ENCODE data around the gene TMCO5A.
A peak's percentile ranks its signal among the peaks of the same experiment; 100 is the strongest.
"Not testable (repeated sequence)": the region's sequence is repeated elsewhere in the genome, so short reads cannot be mapped to it uniquely, and the experiment has no call there.

The TMCO5A gene

DNA sequence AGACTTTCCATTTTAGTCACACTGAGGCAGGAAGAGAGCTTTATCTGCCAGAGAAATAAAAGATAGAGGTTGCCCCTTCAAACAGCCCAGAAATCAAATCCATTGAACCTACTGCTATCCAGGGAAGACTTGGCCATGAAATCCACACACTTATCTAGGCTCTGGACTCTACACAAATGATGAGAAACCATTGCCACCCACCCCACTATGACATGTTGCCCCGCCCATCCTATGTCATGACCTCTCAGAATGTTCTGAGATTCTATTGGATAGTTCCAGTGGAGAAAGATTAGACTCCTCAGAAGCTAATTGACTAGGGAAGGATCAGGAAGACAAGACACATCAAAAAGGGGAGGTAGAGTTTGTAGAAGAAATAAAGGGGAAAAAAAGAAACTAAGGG, at the start of gene TMCO5A:
Gene TMCO5A, plus strand, starts transcription at position 301 of the 400 bp plus-strand sequence. CDS start 1,684 bp downstream, outside the sequence.
- DNase-seq, result no peak

DNA sequence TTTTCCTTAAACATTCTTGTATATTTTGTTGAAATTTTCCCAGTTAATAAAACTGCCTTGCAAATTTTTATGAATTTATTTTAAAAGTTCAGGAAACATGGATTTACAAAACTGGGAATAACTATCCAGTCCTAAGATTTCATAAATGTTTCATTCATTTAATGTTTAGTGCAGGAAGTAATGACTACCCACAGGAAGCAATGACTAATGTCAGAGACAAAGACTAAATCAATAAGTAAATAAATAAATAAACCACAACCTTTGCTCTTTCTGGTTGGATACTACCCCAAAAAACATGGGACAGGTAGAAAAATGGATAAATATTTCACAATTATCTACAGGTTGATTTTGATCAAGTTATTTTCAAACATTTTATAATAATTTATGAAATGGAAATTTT, 48.8 kb upstream of the TMCO5A start:
- DNase-seq, result no peak

DNA sequence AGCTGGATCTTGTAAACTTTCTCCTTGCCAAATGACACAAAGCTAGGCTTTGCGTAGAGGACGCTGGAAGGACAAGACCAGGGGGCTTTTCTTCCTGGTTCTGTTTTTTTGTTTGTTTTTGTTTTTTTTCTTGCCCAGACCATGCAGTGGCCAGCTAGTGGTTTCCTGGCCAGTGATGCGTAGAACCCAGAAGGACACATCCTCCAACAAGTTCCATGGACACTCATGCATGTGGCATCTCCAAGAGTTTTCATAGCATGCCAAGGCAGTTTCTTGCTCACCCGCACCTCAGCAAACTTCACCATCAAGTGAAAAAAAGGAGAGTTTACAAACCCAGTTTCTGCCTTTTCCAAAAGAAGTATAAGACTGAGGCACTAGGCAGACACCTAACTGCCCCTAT, 46.1 kb upstream of the TMCO5A start:
- no peak for DNase-seq

DNA sequence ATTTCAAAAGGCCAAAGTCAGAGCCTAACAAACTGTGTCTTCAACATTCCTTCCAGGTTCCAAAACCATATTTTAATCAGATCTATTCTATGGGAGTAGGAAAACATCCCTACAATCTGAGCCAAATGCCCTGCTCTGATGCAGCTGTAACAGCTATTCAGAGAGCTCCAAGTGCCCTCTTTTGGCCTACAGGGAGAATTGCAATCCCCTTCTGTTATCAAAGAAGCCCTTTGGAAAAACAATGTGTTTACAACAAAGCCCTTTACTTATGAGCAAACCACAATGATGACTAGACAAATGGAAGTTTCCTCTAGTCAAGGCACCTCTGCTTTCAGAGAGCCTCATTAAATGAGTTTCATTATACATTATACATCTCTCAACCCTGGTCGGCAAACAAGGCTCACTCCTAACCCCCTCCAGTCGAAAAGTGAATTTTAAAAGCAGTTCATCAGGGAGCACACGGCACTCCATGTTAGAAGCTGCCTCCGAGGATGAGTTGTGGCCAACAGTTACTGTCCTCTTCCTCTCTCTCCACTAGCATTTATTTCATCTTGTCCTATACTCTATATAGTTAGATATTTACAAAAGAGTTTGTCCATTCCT, 42.6 kb upstream of the TMCO5A start:
- peak; percentile 47 for DNase-seq

DNA sequence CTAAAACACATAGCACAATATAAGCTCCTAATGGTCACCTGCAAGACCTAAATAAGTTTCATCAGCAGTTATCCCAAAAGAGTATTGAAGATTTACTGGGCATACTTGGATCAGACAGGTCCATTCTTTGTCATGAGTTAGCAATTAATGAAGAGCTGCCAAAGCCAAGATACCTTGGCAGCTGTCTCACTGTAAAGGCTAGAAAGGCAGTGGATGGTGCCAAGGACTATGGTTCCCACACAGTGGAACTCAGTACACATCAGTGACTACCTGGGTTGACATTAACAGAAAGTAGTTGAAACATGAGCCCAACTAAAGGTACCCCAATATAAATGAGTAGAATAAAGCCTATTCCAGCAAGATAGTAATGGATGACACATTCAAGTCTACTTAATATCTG, 41.1 kb upstream of the TMCO5A start:
- no peak for DNase-seq

DNA sequence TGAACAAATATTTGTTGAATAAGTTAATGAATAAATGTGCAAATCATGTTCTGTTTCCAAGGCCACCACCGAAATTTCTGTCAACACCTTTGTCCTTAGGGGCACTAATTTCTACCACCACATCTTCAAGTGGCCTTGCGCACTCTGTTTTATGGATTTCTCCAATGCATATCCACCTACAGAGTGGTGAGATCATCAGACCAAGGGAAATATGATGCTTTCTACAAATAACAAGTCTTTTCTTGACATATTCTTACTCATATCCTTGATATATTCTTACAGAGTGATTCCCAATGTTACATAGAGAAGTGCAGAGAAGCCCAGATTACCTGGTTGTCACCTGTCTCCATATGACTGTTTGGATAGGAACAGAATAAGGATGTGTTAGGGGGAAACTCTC, 36.1 kb upstream of the TMCO5A start:
- DNase-seq, result no peak

DNA sequence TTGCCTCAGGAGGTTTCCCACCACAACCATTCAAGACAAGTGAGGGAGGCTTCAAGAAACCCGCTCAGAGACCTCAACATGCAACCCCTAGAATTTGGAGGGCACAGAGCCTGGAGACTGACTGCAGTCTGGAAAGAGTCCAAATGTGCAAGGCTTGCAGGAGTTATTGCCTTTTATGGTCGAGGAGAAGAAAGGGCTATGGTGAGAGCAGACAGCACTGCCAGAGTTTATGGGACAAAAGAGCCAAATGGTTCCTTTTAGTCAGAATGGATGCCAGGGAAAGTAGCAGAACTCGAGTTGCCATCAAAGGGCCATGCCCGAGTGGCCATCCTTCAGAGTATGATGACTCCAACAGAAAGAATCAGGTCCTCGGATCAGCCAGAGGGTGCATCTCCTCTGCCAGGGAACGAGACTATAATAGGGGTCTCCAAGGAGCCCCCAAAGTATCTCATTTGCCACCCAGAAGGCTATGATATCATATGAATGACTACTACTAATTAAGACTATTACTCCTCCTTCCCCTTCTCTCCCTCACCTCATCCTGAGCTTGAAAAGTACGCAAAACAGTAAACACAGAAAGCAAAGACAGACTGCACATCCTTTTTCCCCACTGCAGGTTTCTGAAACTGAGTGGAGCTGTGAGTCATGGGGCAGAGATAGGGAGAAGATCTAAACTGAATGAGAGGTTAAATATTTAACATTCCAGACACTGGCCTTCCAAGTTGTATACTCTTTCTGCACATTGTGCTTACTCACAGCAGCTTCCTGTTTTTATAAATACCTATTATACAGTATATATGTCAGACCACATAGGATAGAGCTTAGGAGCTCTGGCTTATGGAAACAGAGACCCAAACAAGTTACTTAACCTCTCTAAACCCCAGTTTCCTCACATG, 33.9 kb upstream of the TMCO5A start:
- DNase-seq, result no peak

DNA sequence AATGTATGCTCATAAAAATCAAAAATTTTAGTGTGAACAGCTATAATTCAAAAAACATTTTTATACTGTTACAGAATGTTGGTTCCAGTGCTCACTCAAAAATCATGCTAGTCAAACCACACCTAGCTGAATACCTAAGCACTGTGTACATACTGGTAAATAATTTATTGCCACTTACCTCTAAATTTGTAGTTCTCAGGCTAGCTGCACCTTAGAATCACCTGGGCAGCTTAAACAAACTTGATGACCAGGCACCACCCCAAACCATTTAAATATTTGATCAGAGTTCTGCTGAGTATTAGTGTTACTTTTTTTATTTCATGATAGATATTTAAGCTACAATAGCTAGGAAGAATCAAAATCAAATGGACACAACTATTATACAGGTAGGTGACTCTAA, 32.3 kb upstream of the TMCO5A start:
- no peak for DNase-seq

DNA sequence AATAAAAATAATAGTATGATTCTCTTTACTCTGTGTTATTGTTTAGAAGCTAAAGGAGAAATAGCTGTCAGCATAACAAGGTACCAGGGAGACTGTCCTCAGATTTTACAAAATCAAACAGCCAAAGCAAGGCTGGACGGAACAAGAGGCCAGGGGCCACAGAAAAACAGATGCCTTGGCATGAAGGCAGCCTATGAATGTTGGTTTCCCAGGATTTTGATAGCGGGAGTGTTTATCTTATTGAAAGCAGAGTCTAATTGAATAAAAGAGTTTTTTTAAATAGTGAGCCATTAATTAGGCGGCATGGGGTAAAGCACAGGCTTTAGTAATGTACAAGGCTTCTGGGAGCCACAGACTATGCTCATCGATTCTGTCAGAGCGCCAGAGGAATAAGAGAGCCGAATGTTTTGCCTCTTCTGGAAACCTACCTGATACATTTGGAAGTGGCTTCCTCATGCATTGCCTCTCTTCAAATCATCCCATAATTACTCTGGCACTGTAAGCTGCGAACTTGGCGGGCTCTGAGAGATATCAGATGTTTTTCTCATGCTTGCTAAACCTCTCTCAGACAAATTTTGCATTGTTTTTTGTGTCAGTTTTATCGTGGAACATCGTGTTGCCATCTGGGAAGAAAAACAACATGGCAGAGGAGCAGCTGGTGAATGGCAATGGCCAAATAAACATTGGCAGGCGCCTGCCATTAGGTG, 30.4 kb upstream of the TMCO5A start:
- no peak for DNase-seq

DNA sequence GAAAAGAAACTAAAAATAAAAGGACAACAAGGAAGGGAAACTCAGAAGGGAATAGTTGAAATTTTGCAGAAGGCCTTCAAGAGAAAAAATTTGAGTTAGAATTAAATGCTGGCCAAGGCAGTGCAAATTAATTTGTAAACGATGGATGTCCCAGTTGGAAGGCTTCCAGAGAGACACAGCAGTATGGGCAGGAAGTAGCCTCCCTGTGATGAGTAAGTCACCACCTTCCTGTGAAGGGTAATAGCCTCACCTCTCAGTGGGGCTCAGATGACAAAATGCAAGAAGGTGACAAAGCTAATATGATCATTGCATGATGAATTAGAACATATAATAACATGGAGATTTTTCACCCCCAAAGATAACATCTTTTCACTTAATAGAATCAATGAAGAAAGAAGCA, 27.3 kb upstream of the TMCO5A start:
- no peak for DNase-seq

DNA sequence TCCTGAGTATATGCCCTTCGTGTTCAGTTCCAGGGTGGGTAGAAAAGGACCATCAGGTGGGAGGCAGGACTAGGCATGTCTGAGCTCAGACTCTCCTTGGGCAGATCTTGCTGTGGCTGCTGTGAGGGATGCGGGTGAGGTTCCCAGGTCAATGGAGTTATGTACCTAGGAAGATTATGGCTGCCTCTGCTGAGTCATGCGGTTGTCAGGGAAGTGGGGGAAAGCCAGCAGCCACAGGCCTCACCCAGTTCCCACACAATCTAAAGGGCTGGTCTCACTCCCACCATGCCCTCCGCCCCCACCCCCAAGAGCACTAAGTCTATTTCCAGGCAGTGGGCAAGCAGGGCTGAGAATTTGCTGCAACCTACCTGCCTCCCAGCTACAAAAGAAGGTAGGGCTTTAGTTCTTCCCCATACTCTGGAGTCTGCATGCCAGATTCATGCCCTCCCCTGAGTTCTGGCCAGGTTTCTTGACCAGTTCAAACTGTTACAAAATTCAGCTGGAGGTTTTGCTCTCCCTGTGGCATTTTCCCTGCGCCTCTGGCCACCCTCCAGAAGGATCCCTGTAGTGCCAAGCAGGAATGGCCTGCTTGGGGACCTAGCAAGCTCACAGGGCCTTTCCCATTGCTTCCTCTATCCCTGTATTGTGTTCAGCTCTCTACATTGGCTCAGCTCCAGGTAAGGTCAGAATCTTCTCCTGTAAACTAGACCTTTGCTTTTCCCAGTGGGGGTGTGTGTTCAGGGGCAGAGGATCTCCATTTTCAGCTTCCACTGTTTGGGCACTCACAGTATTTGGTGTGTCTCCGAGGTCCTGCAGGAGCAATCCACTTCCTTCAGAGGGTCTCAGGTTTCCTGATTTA, 12.7 kb upstream of the TMCO5A start:
- no peak for DNase-seq

- DNase-seq, result no peak
Measured at GRCh38 chr15:37926136-37926535, 8.3 kb upstream of the TMCO5A start.

- no peak for DNase-seq
Measured at GRCh38 chr15:37929238-37929637, 5.2 kb upstream of the TMCO5A start.

- DNase-seq, result no peak
Measured at GRCh38 chr15:37931321-37931720, 3.1 kb upstream of the TMCO5A start.

DNA sequence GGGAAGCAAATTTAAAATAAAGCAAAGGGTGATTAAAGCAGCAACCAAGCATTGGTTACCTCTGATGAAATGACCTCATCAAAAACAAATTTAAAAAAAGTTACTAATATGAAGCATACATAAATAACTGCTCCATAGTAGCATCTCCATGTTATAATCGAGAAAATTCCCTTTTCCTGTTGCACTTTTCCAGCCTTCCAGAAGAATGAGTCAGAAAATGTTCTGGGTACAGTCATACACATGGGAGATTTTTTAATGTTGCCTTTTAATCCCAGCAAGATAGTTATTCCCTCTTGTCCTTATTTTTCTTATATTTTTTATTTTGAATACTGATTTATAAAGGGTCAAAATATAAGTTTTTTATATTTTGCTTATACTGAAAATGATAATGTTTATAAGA, 2.6 kb upstream of the TMCO5A start:
- no peak for DNase-seq

DNA sequence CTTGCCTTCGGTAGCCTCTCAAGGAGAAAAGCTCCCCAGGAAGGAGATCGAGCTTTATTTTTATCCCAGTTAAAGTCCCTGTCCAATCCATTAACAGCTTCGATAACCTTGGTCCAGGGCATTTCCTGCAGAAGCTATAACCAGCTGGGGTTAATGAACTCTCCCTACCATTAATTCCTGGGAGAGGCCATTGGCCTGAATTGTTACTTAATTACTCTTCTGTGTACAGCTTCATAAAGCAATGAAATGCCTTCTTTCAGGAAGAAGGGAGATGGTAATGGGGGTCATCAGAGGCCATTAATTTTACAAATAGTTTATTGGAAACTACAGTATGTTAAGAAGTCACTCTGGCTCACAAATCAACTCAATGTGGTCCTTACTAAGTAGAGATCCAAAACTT, 1.9 kb upstream of the TMCO5A start:
- no peak for DNase-seq

DNA sequence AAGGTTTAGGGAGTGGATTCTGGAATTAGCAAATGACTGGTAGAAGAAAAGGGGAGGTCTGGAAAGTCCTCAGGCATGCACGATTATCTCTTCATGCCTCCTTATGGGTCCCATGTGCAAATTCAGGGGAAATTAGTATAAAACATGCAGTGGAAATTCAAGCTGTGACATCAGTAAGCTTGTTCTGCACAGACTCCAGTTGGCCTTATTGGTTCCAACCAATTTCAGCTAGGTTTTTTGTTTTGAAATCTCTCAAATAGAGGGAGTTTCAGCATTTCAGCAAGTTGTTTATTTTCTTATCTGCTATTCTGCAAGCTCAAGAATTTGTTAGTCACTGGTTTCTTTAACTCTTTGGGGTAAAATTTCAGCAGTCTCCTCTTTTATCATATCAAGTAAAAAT, 774 bp upstream of the TMCO5A start:
- DNase-seq, result no peak

DNA sequence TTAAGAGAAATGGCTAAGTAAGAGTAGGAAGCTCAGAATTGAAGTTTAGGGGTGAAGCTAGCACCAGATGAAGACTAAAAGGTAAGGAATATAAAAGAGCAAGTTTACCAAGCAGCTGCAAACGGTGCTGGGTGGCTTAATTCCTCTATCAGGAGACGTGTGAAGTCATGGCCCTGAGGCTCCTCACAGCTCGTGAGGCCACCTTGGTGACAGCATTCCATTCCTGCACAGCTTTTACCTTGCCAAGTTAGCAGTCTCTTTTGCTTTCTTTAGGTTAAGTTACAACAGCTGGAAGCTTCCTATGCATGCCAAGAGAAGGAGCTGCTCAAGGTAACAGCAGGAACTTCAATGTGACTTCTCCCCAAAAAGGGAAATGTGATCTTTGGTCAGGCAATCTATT, 6.4 kb downstream of the TMCO5A start:
- no peak for DNase-seq

- no peak for DNase-seq
Measured at GRCh38 chr15:37941779-37942178, 7.3 kb downstream of the TMCO5A start.

GRCh38 chr15:37951999-37952398, 17.6 kb downstream of the TMCO5A start:
- DNase-seq, result no peak

GRCh38 chr15:37960742-37961141, 26.3 kb downstream of the TMCO5A start:
- DNase-seq, result not testable (repeated sequence)

DNA sequence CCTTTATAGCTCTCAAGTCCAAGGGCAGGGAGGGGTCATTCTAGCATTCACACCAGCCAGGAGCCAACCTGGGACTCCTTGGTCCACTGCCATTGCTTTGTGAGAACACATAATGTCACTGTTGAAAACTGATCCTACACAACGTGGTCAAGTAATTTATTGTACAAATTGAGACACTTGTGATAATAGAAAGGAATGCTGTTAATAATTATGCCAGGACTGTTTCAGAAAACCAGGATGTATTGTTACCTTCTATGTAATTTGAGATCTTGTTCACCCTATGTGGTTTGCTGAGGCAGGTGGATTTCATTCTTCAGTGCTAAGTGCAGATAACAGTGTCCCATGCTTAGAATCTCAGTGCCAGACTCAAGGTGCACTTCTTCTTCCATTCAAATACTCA, 33.3 kb downstream of the TMCO5A start:
- DNase-seq, result no peak

DNA sequence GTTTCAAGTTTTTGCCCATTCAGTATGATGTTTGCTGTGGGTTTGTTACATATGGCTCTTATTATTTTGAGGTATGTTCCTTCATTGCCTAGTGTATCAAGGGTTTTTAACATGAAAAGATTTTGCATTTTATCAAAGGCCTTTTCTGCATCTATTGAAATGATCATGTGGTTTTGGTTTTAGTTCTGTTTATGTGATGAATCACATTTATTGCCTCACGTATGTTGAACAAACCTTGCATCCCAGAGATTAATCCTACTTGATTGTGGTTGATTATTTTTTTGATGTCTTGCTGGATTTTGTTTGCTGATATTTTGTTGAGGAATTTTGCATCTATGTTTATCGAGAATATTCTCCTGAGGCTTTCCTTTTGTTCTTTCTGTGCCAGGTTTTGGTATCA, 39.4 kb downstream of the TMCO5A start:
- DNase-seq, result no peak

Data from NCI-H1048 (cell line).